ENCODE measurements around the gene IRF8.

DNA sequence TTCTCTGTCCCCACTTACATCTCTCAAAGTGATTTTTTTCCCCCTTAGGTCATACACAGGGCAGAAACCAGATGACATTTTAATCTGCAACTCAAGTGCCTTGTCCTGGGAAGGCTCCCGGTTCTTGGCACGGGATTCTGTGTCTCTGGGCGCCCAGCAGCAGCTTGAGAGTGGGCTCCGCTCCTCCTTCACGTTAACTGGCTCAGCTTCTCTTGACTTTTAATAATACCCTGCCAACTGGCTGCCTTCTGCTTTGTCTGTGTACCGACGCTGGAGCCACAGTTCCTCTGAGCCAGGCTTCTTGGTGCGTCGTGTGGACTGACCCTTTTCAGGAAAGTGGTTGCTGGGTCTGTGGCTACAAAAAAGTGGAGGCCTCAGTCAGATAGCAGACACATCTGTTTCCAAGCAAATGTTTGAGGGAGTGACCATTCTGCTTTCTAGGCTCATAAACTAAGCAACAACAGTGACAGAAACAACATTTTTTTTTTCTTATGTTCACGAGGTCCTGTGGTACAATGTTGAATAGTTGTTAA lies 64.9 kb downstream of the IRF8 start:
- no peak for TF ChIP-seq CTCF (IDR thresholded peaks at IDR 0.05; ENCODE audit: borderline replicate concordance, extremely low read depth, low read length, poor library complexity, severe bottlenecking)
- no peak for TF ChIP-seq EZH2 (IDR thresholded peaks at IDR 0.05; ENCODE audit: borderline replicate concordance, low read depth, low read length, severe bottlenecking)
